ENCODE data around the gene SUFU. TPM values are rescaled to one million over a fixed set of nuclear protein-coding genes. Genes with fewer than 3 reads are reported as not detected.

Gene SUFU
- total RNA-seq, 1 donor from 2014 or later = 16.9 TPM

- DNase-seq (ENCODE audit: extremely low spot score, unreplicated experiment) = no peak
- peaks cover 6% of the 10 kb centered on the region for H3K4me1 Mint-ChIP-seq (ENCODE audit: unreplicated experiment)
Measured at GRCh38 chr10:102604439-102604841, 100.7 kb downstream of the SUFU start.

DNA sequence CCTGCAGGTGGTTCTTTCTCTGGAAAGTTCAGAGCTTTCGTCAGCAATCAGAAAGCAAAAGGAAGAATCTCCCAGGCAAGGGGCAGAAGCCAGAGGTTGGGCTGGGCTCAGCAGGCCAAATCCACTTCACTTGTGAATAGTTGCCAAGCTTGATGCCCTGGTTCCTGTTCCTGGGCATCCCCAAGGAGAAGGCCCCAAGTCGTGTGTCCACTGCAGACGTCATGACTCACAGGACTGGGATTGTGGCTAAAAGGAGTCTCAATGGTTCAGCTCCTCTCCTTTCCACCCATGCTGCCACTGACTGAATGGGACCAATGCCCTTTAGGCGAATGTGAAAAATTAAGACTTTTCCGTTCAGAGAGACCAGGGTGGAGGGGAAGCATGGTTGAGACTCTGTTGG, 101.9 kb downstream of the SUFU start:
- H3K9me3 Mint-ChIP-seq (ENCODE audit: unreplicated experiment) = no peaks in the 10 kb centered on the region
- no peak overlapping the region for H3K4me3 Mint-ChIP-seq (ENCODE audit: unreplicated experiment)
- no peak for DNase-seq (ENCODE audit: extremely low spot score, unreplicated experiment)
- no peak for TF ChIP-seq CTCF (IDR thresholded peaks at IDR 0.05)
- peaks cover 17% of the 10 kb centered on the region for H3K36me3 Mint-ChIP-seq (ENCODE audit: unreplicated experiment)
- peaks cover 6% of the 10 kb centered on the region for H3K4me1 Mint-ChIP-seq (ENCODE audit: unreplicated experiment)
- H3K27me3 Mint-ChIP-seq (ENCODE audit: unreplicated experiment) = no peaks in the 10 kb centered on the region
- no peak overlapping the region for H3K27ac Mint-ChIP-seq (ENCODE audit: unreplicated experiment)

More at GRCh38 chr10:102604439-102604841, 100.7 kb downstream of the SUFU start:
- peaks cover 17% of the 10 kb centered on the region for H3K36me3 Mint-ChIP-seq (ENCODE audit: unreplicated experiment)
- H3K4me3 Mint-ChIP-seq (ENCODE audit: unreplicated experiment) = no peak overlapping the region
- TF ChIP-seq CTCF (IDR thresholded peaks at IDR 0.05) = no peak
- no peaks in the 10 kb centered on the region for H3K27me3 Mint-ChIP-seq (ENCODE audit: unreplicated experiment)
- no peaks in the 10 kb centered on the region for H3K9me3 Mint-ChIP-seq (ENCODE audit: unreplicated experiment)
- no peak overlapping the region for H3K27ac Mint-ChIP-seq (ENCODE audit: unreplicated experiment)

DNA sequence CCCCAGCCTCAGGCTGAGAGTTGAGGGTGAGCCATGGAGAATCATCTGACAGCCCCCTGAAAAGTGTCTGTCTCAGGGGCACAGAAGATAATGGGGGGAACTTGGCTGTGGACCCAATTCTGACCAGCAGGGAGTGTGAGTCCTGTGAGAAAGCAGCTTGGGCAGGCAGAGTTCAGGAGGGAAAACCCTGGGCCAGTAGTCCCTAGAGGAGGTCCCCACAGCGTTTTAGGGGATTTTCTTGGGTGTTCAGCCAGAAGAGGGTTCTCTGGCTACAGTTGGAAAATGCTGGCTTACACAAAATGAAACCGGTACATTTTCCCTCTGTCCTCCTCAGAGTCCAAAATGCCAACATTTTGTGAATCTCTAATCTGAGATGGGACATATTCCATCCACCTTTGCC, 104.7 kb downstream of the SUFU start:
- Mint-ChIP-seq H3K36me3 (ENCODE audit: unreplicated experiment) (peaks cover 12% of the 10 kb centered on the region), H3K4me1 (ENCODE audit: unreplicated experiment) (peaks cover 6% of the 10 kb centered on the region), H3K27ac (ENCODE audit: unreplicated experiment) (no peak overlapping the region), H3K9me3 (ENCODE audit: unreplicated experiment) (no peaks in the 10 kb centered on the region), H3K27me3 (ENCODE audit: unreplicated experiment) (no peaks in the 10 kb centered on the region), H3K4me3 (ENCODE audit: unreplicated experiment) (no peak overlapping the region)
- no peak for DNase-seq (ENCODE audit: extremely low spot score, unreplicated experiment)
- no peak for TF ChIP-seq CTCF (IDR thresholded peaks at IDR 0.05)

- no peak for DNase-seq (ENCODE audit: extremely low spot score, unreplicated experiment)
- Mint-ChIP-seq H3K27me3 (ENCODE audit: unreplicated experiment) (no peaks in the 10 kb centered on the region), H3K27ac (ENCODE audit: unreplicated experiment) (no peak overlapping the region), H3K9me3 (ENCODE audit: unreplicated experiment) (no peaks in the 10 kb centered on the region), H3K36me3 (ENCODE audit: unreplicated experiment) (peaks cover 8% of the 10 kb centered on the region), H3K4me1 (ENCODE audit: unreplicated experiment) (no peaks in the 10 kb centered on the region), H3K4me3 (ENCODE audit: unreplicated experiment) (no peak overlapping the region)
- no peak for TF ChIP-seq CTCF (IDR thresholded peaks at IDR 0.05)
Measured at GRCh38 chr10:102610441-102610887, 106.7 kb downstream of the SUFU start.

DNA sequence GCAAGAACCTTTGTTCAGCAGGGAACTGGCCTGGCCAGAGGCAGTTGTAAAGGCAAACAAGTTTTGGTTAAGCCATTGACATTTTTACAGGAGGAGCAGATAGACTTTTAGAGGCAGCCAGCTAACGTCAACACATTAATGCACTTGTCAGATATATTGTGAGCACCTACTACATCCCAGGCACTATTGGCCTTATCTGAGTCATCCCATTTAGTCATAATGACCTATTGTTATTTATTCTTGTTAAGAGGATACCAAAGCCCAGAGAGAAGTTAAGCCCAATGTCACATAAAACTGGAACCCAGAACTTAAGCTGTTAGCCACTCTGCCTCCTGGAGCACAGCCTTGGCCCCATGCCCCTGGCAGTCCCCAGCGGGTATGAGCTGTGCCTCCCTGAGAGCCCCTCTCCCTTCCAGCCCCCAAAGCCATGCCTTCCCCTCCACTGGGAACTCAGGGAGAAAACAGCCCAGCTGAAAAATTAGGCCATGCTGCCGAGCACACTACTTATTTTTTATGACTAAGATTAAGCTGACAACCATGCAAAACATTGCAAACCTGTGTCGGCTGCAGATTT, 107.8 kb downstream of the SUFU start:
- H3K27ac Mint-ChIP-seq (ENCODE audit: unreplicated experiment) = no peak overlapping the region
- H3K9me3 Mint-ChIP-seq (ENCODE audit: unreplicated experiment) = no peaks in the 10 kb centered on the region
- H3K4me3 Mint-ChIP-seq (ENCODE audit: unreplicated experiment) = no peak overlapping the region
- no peak for DNase-seq (ENCODE audit: extremely low spot score, unreplicated experiment)
- no peaks in the 10 kb centered on the region for H3K4me1 Mint-ChIP-seq (ENCODE audit: unreplicated experiment)
- no peaks in the 10 kb centered on the region for H3K27me3 Mint-ChIP-seq (ENCODE audit: unreplicated experiment)
- peaks cover 5% of the 10 kb centered on the region for H3K36me3 Mint-ChIP-seq (ENCODE audit: unreplicated experiment)
- TF ChIP-seq CTCF (IDR thresholded peaks at IDR 0.05) = no peak
